Measurements from ENCODE around the gene ATP8B1.
A peak's percentile ranks its signal among the peaks of the same experiment; 100 is the strongest.

Gene ATP8B1

DNA sequence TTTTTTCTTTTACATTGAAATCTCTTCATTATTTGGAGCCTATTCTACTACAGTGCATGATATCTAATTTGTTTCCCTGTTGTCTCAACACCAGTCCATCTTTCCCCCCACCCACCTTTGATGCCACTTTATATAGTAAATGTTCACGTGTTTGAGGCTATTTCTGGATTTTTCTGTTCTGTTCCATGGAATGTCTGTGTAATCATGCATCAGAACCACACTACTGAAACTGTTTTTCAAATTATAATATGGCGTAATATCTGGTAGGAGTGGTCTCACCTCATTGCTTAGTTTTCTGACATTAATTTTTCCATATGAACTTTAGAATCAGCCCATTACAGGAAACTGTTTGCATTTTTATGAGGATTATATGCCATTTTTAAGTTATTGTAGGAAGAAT, 162.4 kb downstream of the ATP8B1 start:
- TF ChIP-seq, protein P1, sequence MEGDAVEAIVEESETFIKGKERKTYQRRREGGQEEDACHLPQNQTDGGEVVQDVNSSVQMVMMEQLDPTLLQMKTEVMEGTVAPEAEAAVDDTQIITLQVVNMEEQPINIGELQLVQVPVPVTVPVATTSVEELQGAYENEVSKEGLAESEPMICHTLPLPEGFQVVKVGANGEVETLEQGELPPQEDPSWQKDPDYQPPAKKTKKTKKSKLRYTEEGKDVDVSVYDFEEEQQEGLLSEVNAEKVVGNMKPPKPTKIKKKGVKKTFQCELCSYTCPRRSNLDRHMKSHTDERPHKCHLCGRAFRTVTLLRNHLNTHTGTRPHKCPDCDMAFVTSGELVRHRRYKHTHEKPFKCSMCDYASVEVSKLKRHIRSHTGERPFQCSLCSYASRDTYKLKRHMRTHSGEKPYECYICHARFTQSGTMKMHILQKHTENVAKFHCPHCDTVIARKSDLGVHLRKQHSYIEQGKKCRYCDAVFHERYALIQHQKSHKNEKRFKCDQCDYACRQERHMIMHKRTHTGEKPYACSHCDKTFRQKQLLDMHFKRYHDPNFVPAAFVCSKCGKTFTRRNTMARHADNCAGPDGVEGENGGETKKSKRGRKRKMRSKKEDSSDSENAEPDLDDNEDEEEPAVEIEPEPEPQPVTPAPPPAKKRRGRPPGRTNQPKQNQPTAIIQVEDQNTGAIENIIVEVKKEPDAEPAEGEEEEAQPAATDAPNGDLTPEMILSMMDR (IDR thresholded peaks at IDR 0.05; ENCODE audit: low read depth, low read length, missing control alignments): no peak
- DNase-seq (ENCODE audit: low read depth): no peak

DNA sequence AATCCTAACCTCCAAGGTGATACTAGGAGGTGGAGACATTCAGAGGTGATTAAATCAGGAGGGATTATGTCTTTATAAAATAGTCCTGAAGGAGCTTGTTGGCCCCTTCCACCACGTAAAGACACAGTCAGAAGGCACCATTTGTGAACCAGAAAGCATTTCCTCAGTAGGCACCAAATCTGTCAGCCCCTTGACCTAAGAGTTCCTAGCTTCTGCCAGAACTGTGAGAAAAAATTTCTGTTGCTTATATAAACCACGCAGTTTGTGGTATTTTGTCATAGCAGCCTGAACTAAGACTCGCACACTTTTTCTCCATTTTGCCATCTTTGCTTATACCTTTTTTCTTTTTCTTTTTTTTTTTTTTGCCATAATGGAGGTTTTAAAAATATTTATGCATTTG, 162.9 kb downstream of the ATP8B1 start:
- TF ChIP-seq, protein P1 (IDR thresholded peaks at IDR 0.05; ENCODE audit: low read depth, low read length, missing control alignments): no peak
- no peak overlapping the region for H3K4me3 ChIP-seq (ENCODE audit: low read depth, low read length)
- no peak for DNase-seq (ENCODE audit: low read depth)

More for the DNA sequence above, 162.4 kb downstream of the ATP8B1 start:
- no peak overlapping the region for H3K4me3 ChIP-seq (ENCODE audit: low read depth, low read length)

DNA sequence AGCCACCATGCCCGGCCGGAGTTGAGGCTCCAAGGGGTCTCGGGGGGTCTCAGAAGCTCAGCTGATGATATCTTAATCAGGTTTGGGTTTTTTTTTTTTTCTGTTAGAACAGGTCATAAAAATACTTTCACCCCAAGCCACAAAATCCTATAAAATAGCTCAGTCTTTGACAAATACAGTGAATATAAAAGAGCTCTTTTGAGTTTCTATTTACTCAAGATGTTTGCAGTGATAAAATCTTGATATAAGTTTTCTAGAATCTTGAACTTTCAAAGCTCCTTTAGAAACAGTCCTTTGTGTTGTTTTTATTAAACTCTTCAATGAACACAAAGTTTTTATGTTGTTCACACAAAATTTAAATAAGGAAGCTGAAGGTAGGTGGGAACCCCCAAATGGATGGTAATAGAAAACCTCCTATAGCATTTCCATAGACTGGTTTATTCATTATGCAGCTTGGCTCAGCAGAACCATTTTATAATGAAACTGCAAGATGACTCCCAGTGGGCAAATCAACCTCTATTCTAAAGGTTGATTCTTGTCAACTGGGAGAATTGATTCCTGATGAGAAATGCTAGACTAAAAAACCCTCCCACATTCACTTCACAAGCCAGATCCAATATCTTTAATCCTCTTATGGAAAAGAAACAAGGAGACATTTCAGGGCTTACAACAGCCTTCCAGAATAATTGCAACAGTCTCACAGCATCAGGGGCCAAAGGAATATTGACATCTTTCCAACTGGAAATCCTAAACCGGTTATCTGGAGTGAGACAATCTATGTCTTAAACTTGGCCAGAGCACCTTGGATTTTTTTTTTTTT, 167.9 kb downstream of the ATP8B1 start:
- no peak for DNase-seq (ENCODE audit: low read depth)
- TF ChIP-seq, protein P1 (IDR thresholded peaks at IDR 0.05; ENCODE audit: low read depth, low read length, missing control alignments): no peak
- no peak overlapping the region for H3K4me3 ChIP-seq (ENCODE audit: low read depth, low read length)

DNA sequence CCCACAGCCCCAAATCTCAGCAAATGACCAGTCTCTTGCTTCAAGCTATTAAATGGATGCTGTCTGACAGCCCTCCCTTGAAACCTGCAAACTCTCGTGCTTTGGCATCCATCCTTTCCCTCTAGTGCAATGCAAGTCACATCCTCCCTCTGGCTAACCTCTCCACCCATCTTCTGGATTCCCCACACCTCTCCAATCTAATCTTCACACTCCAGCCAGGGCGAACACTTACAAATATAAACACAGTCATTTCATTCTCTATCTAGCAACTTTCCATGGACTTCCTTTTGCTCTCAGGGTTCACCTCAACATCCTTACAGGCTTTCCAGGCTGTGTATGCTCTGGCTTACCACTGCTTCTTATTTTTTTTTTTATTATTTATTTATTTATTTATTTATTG, 171.4 kb downstream of the ATP8B1 start:
- DNase-seq (ENCODE audit: low read depth): no peak
- TF ChIP-seq, protein P1 (IDR thresholded peaks at IDR 0.05; ENCODE audit: low read depth, low read length, missing control alignments): no peak
- H3K4me3 ChIP-seq (ENCODE audit: low read depth, low read length): no peak overlapping the region

DNA sequence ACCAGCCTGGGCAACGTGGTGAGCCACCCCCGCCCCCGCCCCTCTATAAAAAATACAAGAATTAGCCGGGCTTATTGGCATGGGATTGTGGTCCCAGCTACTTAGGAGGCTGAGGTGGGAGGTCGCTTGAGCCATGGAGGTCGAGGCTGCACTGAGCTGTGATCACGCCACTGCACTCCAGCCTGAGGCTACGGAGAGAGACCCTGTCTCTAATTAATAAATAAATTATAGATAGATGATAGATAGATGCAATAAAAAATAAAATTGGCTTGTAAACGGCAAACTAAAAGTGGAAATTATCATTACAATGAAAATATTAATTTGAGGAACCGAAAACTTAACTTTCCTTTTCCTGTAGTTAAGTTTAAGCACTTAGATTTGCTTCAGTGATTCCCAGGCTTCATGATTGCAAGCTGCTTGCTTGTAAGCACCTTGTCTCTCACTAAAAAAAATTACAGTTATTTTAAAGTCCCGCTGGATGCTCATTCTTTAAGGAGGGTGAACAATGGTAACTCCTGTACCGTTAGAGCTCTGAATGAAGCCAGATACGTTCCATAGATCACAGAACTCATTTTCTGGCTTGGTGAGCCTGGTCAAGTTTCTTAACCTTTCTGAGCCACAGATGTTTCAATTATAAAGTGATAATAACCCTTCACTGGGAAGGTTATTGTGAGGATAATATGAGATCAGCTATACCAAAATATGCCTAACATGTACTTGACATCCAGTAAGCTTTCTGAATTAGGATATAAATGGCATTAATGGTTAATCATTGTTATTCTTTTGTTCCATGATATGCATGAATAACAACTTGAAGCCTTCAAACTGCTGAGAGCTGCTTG, 172.1 kb downstream of the ATP8B1 start:
- peak overlapping the region; percentile 77 for H3K4me3 ChIP-seq (ENCODE audit: low read depth, low read length)
- TF ChIP-seq, protein P1 (IDR thresholded peaks at IDR 0.05; ENCODE audit: low read depth, low read length, missing control alignments): no peak
- DNase-seq (ENCODE audit: low read depth): peak; percentile 42

DNA sequence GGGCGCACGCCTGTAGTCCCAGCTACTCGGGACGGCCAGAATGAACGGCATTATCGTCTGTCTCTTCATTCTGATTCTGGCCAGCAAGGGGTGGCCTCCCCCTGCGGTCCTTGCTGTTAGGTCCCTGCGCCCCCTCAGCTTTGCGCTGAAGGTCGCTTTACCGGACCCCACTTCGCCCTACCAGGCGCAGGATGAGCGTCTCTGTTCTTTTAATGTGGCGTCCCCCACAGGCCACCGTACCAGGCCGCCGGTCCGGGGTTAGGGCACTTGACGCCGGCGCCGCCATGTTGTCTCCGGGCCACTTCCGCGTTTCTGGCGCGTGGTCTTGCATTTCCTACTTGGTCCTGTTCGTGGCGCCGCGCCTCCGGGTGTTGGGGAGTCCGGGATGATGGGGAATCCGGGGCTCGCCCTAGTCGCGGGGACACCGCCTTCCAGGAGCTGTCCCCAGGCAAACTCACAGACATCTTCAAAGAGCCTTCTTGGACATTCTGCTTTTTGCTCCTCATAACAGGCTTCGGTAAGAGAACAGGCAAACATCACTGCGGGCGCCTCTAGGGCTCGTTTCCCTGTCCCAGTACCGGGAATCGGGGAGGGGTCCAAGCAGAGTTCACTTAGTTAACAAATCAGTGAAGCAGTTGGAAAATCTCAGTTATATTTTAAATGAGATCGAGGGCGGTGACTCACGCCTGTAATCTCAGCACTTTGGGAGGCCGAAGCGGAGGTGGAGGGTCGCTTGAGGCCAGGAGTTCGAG, 172.9 kb downstream of the ATP8B1 start:
- peak; percentile 83 for DNase-seq (ENCODE audit: low read depth)
- TF ChIP-seq, protein P1 (IDR thresholded peaks at IDR 0.05; ENCODE audit: low read depth, low read length, missing control alignments): peak; percentile 66
- H3K4me3 ChIP-seq (ENCODE audit: low read depth, low read length): peak overlapping the region; percentile 77

All from GM12864 (cell line).